GM12801 (cell line): ENCODE results near the gene AIG1.

Experiments used
- TF ChIP-seq, protein P1 (sequence below): IDR thresholded peaks from one replicate; pipeline ENCODE4 v1.5.1; 2011; ENCODE audit warnings: control low read depth; ENCODE audit not compliant: insufficient read length; ENCODE audit errors: extremely low read depth

Gene AIG1

DNA sequence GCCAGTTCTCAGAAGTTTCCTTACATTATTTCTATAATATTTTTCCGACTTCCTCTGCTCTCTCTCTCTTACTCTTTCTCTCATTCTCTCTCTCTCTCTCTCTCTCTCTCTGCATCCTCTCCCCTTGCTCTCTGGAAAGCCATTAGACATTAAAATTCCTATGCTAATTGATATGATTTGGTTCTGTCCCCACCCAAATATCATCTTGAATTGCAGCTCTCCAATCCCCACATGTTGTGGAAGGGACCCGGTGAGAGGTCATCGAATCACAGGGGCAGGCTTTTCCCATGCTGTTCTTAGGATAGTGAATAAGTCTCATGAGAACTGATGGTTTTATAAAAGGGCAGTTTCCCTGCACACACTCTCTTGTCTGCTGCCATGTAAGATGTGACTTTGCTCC is 315.7 kb downstream of the AIG1 start:
- TF ChIP-seq, protein P1, sequence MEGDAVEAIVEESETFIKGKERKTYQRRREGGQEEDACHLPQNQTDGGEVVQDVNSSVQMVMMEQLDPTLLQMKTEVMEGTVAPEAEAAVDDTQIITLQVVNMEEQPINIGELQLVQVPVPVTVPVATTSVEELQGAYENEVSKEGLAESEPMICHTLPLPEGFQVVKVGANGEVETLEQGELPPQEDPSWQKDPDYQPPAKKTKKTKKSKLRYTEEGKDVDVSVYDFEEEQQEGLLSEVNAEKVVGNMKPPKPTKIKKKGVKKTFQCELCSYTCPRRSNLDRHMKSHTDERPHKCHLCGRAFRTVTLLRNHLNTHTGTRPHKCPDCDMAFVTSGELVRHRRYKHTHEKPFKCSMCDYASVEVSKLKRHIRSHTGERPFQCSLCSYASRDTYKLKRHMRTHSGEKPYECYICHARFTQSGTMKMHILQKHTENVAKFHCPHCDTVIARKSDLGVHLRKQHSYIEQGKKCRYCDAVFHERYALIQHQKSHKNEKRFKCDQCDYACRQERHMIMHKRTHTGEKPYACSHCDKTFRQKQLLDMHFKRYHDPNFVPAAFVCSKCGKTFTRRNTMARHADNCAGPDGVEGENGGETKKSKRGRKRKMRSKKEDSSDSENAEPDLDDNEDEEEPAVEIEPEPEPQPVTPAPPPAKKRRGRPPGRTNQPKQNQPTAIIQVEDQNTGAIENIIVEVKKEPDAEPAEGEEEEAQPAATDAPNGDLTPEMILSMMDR, result no peak

DNA sequence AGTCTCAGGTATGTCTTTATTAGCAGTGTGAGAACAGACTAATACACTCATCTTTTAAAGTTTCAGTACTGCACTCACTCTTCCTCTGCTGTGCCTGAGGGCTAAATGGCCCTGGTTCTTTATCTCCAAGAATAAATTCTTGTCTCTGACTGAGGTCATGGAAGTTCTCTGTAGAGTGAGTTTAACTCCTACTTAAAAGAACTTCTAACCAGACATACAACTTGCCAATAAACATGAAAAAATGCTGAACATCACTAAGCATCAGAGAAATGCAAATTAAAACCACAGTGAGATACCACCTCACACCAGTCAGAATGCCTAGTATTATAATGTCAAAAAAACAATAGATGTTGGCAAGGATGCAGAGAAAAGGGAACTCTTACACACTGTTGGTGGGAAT is 316.2 kb downstream of the AIG1 start:
- TF ChIP-seq, protein P1, result no peak

DNA sequence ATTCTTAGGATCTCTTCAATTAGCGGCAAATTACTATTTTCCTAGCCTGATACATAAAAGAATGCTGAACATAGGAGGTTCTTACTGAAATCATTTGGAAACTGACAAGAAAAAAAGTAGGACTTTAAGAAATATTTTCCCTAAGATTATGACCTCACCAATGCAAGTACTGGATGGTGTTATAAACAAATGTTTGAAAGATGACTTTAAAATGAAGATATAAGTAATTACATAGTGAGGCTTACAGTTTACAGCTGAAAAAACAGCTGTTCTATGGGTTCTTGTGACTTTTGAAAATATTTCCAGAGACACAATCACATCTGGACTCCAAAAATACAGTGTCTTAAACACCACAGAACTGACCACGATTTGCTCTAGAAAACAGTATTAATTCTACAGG is 324.9 kb downstream of the AIG1 start:
- TF ChIP-seq, protein P1, result no peak

DNA sequence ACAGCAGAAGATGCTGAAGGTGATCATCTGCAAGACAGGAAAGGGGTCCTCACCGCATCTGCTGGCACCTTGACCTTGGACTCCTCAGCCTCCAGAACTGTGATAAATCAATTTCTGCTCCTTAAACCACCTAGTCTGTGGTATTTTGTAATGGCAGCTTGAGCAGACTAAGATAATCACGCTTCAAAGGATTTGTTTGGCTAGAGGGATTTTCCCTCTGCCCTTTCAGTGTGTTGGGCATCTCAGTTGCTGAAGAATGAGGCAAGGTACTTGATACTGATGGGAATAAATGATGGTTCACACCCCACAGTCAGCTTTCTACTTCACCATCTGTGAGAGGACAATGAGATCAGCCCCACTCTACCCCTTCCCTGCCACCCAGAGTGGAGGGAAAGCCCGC is 329.6 kb downstream of the AIG1 start:
- TF ChIP-seq, protein P1, result no peak
